ENCODE results near the gene MUSK. TPM values are rescaled to one million over a fixed set of nuclear protein-coding genes. Genes with fewer than 3 reads are reported as not detected.
A peak's percentile ranks its signal among the peaks of the same experiment; 100 is the strongest.

The MUSK gene
- total RNA-seq, 1 donor = not detected

DNA sequence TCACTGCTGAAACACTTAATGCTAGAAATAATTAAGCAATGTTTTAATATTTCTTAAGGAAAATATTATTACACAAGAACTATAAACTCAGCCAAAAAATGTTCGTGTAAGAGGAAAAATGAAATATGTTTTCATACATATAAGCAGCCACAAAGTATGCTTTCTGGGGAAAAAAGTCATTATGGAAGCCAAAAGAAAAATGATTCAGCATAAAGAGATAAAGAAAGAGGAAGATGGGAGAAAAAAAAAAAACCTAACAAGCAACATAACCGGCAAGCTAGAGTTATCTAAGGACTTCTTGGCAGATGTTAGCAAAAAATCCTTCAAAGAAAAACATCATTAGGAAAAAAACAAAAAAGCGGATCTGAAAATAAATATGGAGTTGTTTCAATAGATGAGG lies 179.1 kb downstream of the MUSK start:
- peak in 1 of 3 donors; percentile 14 for DNase-seq (ENCODE audit: low read depth in 2 of 3, low spot score in 2 of 3)

DNA sequence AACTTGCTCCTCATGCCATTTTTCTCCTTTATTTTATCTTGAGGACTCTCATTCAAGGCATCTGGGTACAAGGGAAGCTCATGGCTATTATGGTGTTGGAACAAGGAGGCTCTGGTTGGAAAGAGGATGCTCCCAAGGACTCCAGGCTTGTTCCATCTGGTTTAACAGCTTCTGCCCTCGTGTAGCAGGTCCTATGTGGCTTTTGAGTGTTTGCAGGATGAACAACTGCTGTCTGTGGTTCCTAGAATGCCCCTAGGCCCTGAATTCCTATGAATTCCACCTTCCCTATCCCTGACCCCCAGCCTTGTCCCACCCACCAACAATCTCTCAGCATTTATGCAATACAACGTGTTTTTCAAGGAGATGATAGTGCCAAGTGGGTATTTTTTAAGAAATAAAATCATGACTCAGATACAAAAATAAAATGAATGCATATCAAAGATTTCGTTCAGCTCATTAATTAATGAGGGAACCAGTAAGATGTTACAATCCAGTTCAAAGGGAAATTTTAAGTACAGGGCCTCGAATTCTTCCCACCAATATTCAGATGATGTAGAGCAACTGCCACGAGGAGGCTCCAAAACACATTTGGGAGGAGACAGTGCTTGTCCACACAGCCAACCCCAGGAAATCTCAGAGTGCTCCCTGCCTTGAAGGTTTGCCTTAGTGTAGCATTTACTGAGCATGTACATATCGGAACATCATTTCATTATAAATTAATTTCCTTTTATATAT lies 182.0 kb downstream of the MUSK start:
- no peak for DNase-seq (ENCODE audit: low read depth in 2 of 3, low spot score in 2 of 3)

Small RNA genes lying within 50 kb of the gene (small RNA-seq; reads per million reads assigned to genes)
- gene AL513328.1 = not detected

Other genes with a start within 250 kb of the MUSK start
- under 0.01 TPM for gene SVEP1, start 89.0 kb upstream of the MUSK start, total RNA-seq

All from hematopoietic multipotent progenitor cell (in vitro differentiated cells).